HCT116 (cell line): ENCODE results near the gene HYCC2. TPM values are rescaled to one million over a fixed set of nuclear protein-coding genes. Genes with fewer than 3 reads are reported as not detected.
"Not testable (repeated sequence)": the region's sequence is repeated elsewhere in the genome, so short reads cannot be mapped to it uniquely, and the experiment has no call there.

Experiments
- ATAC-seq: fragments of 200-7000 bp; cut with Tn5 transposase; 2 replicates; pipeline ENCODE4 v1.9.1; 2020; ENCODE audit warnings: mild to moderate bottlenecking, moderate library complexity
- BruUV-seq: library from RNA; stranded (reverse); fragments of 400-500 nt; replicated peaks from 2 replicates; lab custom pipeline; 2021; lab: Mats Ljungman, UMichigan
- CTCF ChIA-PET: fragments of 300-600 bp; sonication (Branson Sonifier 250); formaldehyde crosslinking; loops from one replicate; lab custom pipeline; 2021; ENCODE audit warnings: antibody characterized with exemption; lab: Charles Lee
- POLR2A ChIA-PET: fragments of 300-600, 350-600 bp; sonication (Branson Sonifier 250); formaldehyde crosslinking; loops from one replicate; lab custom pipeline; 2021; ENCODE audit warnings: antibody characterized with exemption; lab: Charles Lee
- RAD21 ChIA-PET, 2 experiments: fragments of 300-600 bp; sonication (Branson Sonifier 250); formaldehyde crosslinking; loops; one replicate each; lab custom pipeline; 2023; ENCODE audit warnings: low total read pairs in 2 of 2; ENCODE audit not compliant: uncharacterized antibody in 2 of 2, unreplicated experiment in 2 of 2, low non-redundant PET in 1 of 2; lab: Charles Lee
- DNase-seq: peaks from one replicate; pipeline ENCODE4 v3.0.0-alpha.2; 2010; ENCODE audit warnings: low read depth, low spot score
- H2AFZ ChIP-seq: fragments of 200-600 bp; shearing (Covaris generic), sonication (generic); 2 replicates; pipeline ENCODE4 v1.6.1; 2017; ENCODE audit warnings: low read depth, mixed run types, mixed read lengths, antibody characterized with exemption, low read length; ENCODE audit not compliant: poor library complexity, severe bottlenecking
- H3K27ac ChIP-seq: 2 replicates; pipeline ENCODE4 v1.5.1; 2012; ENCODE audit warnings: low read depth, low read length
- H3K27me3 ChIP-seq: fragments of 200-600 bp; sonication (generic); 2 replicates; pipeline ENCODE4 v1.6.1; 2016; ENCODE audit warnings: mixed run types, low read length, mixed read lengths; ENCODE audit not compliant: insufficient read depth
- H3K36me3 ChIP-seq, 2 experiments: fragments of 200-500 bp in 1 of 2; fragments of 200-600 bp in 1 of 2; sonication (Bioruptor generic) in 1 of 2; sonication (generic) in 1 of 2; 2 replicates each; pipeline versions ENCODE4 v1.5.1 to v1.6.1; 2014 to 2016; ENCODE audit warnings: low read length in 2 of 2, inconsistent platforms in 1 of 2, mixed read lengths in 1 of 2, mixed run types in 1 of 2; ENCODE audit not compliant: insufficient read depth in 2 of 2, control insufficient read depth in 1 of 2
- H3K4me1 ChIP-seq, 2 experiments: fragments of 200-600 bp in 1 of 2; sonication (generic) in 1 of 2; 2 replicates each; pipeline versions ENCODE4 v1.5.1 to v1.6.1; 2012 to 2017; ENCODE audit warnings: low read length in 2 of 2, inconsistent platforms in 1 of 2, mild to moderate bottlenecking in 1 of 2, mixed read lengths in 1 of 2, mixed run types in 1 of 2, moderate library complexity in 1 of 2; ENCODE audit not compliant: insufficient read depth in 2 of 2, control insufficient read depth in 1 of 2
- H3K4me2 ChIP-seq: fragments of 200-600 bp; sonication (generic); 2 replicates; pipeline ENCODE4 v1.6.1; 2017; ENCODE audit warnings: mixed run types, low read length, mixed read lengths
- H3K4me3 ChIP-seq, 2 experiments: fragments of 200-600 bp in 1 of 2; sonication (generic) in 1 of 2; replicated peaks in 1 of 2; 2 replicates each; pipeline ENCODE4 v1.5.1; 2011 to 2016; ENCODE audit warnings: low read length in 2 of 2, control low read depth in 1 of 2, low read depth in 1 of 2, mild to moderate bottlenecking in 1 of 2, mixed read lengths in 1 of 2, mixed run types in 1 of 2
- H3K79me2 ChIP-seq: fragments of 200-600 bp; sonication (generic); 2 replicates; pipeline ENCODE4 v1.6.1; 2017; ENCODE audit warnings: mild to moderate bottlenecking, mixed run types, low read length, moderate library complexity, mixed read lengths; ENCODE audit not compliant: insufficient read depth
- H3K9ac ChIP-seq: fragments of 200-600 bp; sonication (generic); 2 replicates; pipeline ENCODE4 v1.6.1; 2016; ENCODE audit warnings: low read length, mixed read lengths
- H3K9me2 ChIP-seq: fragments of 200-600 bp; sonication (generic), shearing (Covaris generic); 2 replicates; pipeline ENCODE4 v1.6.1; 2017; ENCODE audit warnings: mixed run types, mild to moderate bottlenecking, moderate library complexity; ENCODE audit not compliant: insufficient read depth
- H3K9me3 ChIP-seq, 2 experiments: fragments of 200-500 bp in 1 of 2; fragments of 200-600 bp in 1 of 2; sonication (Bioruptor generic) in 1 of 2; sonication (generic) in 1 of 2; 2 replicates each; pipeline ENCODE4 v1.6.1; 2014 to 2017; ENCODE audit warnings: low read length in 2 of 2, mixed read lengths in 2 of 2, inconsistent platforms in 1 of 2, low read depth in 1 of 2, mild to moderate bottlenecking in 1 of 2, mixed run types in 1 of 2, moderate library complexity in 1 of 2; ENCODE audit not compliant: control insufficient read depth in 1 of 2, insufficient read depth in 1 of 2
- H4K20me1 ChIP-seq: fragments of 200-600 bp; sonication (generic), shearing (Covaris generic); 2 replicates; pipeline ENCODE4 v1.6.1; 2017; ENCODE audit warnings: mixed run types, mild to moderate bottlenecking, moderate library complexity; ENCODE audit not compliant: insufficient read depth
- CEBPB ChIP-seq: IDR thresholded peaks from 2 replicates; pipeline ENCODE4 v1.6.1; 2012; ENCODE audit warnings: low read depth
- EGR1 ChIP-seq: IDR thresholded peaks from 2 replicates; pipeline ENCODE4 v1.6.1; 2012; ENCODE audit warnings: low read depth
- EZH2 ChIP-seq: fragments of 200-600 bp; sonication (generic); IDR thresholded peaks from 2 replicates; pipeline ENCODE4 v1.6.1; 2017; ENCODE audit warnings: antibody characterized with exemption, mixed run types
- POLR2A ChIP-seq: IDR thresholded peaks from 2 replicates; pipeline ENCODE4 v1.7.0; 2011; ENCODE audit warnings: borderline replicate concordance; ENCODE audit not compliant: insufficient read depth, insufficient read length; ENCODE audit errors: extremely low read depth
- POLR2AphosphoS5 ChIP-seq: IDR thresholded peaks from 2 replicates; pipeline ENCODE4 v1.6.1; 2011; ENCODE audit warnings: mild to moderate bottlenecking, low read depth, low read length, moderate library complexity
- RAD21 ChIP-seq: IDR thresholded peaks from 2 replicates; pipeline ENCODE4 v1.6.1; 2012; ENCODE audit warnings: low read depth, mild to moderate bottlenecking
- YY1 ChIP-seq: IDR thresholded peaks from 2 replicates; pipeline ENCODE4 v1.6.1; 2011; ENCODE audit warnings: low read length, low read depth, moderate library complexity, mild to moderate bottlenecking; ENCODE audit not compliant: insufficient replicate concordance; ENCODE audit errors: extremely low read depth
- ZFX ChIP-seq: fragments of 450-650 bp; IDR thresholded peaks from 2 replicates; pipeline ENCODE4 v1.6.1; 2017
- intact Hi-C: fragments of 100-400 bp; cut with micrococcal nuclease; formaldehyde crosslinking; loops from 2 replicates; pipeline ENCODE4 v1.10.0; 2022
- total RNA-seq: library from RNA; stranded (reverse); gene quantifications from one replicate; pipeline ENCODE4 v1.2.1, GENCODE V29; 2021; ENCODE audit not compliant: unreplicated experiment
- TF ChIP-seq, protein P1 (sequence below): IDR thresholded peaks from 2 replicates; pipeline ENCODE4 v1.6.1; 2012
- TF ChIP-seq, protein P2 (sequence below): IDR thresholded peaks from 2 replicates; pipeline ENCODE4 v1.6.1; 2011; ENCODE audit warnings: mild to moderate bottlenecking, low read length, moderate library complexity; ENCODE audit not compliant: insufficient replicate concordance; ENCODE audit errors: extremely low read depth
- TF ChIP-seq, protein P3 (sequence below): IDR thresholded peaks from 2 replicates; pipeline ENCODE4 v1.6.1; 2012

The HYCC2 gene
- total RNA-seq, 1 experiment from 2014 or later: 9.9 TPM

DNA sequence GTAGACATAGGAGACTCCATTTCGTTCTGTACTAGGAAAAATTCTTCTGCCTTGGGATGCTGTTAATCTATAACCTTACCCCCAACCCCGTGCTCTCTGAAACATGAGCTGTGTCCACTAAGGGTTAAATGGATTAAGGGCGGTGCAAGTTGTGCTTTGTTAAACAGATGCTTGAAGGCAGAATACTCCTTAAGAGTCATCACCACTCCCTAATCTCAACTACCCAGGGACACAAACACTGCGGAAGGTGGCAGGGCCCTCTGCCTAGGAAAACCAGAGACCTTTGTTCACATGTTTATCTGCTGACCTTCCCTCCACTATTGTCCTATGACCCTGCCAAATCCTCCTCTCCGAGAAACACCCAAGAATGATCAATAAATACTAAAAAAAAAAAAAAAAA lies 28.4 kb downstream of the HYCC2 start:
- H3K4me2 ChIP-seq, H3K27me3 ChIP-seq, POLR2A ChIA-PET, H3K9me3 ChIP-seq, H2AFZ ChIP-seq, ATAC-seq, H3K9ac ChIP-seq, H4K20me1 ChIP-seq, intact Hi-C loops, H3K4me1 ChIP-seq, DNase-seq, H3K36me3 ChIP-seq, CTCF ChIA-PET, H3K9me2 ChIP-seq, H3K4me3 ChIP-seq, RAD21 ChIA-PET, BruUV-seq, H3K27ac ChIP-seq: not testable (repeated sequence)
- peaks cover 20% of the 10 kb centered on the region for H3K79me2 ChIP-seq

DNA sequence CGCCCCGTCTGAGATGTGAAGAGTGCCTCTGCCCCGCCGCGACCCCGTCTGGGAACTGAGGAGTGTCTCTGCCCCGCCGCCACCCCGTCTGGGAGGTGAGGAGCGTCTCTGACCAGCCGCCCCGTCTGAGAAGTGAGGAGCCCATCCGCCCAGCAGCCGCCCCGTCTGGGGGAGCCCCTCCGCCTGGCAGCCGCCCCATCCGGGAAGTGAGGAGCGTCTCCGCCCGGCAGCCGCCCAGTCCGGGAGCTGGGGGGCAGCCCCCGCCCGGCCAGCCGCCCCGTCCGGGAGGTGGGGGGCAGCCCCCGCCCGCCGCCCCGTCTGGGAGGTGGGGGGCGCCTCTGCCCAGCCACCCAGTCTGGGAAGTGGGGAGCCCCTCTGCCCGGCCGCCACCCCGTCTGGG lies 29.0 kb downstream of the HYCC2 start:
- H2AFZ ChIP-seq, H3K4me1 ChIP-seq, H3K27ac ChIP-seq, H3K4me3 ChIP-seq, H3K9ac ChIP-seq, intact Hi-C loops, RAD21 ChIA-PET, ATAC-seq, H3K9me2 ChIP-seq, H3K36me3 ChIP-seq, H3K4me2 ChIP-seq, H3K27me3 ChIP-seq, H4K20me1 ChIP-seq, POLR2A ChIA-PET, H3K9me3 ChIP-seq, DNase-seq, CTCF ChIA-PET, BruUV-seq: not testable (repeated sequence)
- H3K79me2 ChIP-seq: peaks cover 15% of the 10 kb centered on the region

DNA sequence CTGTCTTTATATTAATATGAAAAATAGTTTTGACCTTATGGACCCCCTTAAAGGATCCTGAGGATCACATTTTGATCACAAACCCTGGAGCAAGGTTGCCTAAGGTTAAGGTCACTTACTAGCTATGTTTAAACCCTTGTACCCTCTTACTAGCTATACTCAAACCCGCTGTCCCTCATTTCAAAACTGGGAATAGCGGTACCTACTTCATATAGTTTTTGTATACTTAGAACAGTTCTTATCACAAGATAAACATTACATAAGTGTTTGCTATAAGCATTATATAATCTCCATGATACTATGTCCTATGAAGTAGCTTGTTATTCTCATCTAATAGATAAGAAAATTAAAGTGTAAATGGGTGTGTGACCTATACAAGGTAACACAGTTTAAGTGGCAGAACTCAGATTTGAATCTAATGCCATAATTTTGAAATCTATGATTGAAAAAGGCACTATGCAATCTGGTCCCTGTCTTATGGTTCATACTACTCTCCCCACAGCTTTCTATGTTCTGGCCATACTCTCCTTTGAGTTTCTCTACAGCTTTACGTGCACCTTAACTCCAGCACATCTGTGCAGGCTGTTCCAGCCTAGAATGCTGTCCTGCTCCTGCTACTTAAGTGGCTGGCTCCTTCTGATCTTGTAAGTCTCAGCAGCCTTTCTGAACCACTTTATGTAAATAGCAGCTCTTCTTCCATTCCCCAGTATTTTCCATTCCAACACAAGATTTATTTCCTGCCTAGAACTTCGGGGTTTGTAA lies 30.4 kb downstream of the HYCC2 start:
- H3K27me3 ChIP-seq: no peaks in the 10 kb centered on the region
- no peak overlapping the region for H3K4me2 ChIP-seq
- H3K9ac ChIP-seq: no peak overlapping the region
- no peak overlapping the region for H3K4me3 ChIP-seq
- no peaks in the 10 kb centered on the region for H3K9me2 ChIP-seq
- ChIA-PET RAD21 (no interaction called here), POLR2A (interaction anchor here (0.5 kb wide), 1 partner anchor 87 kb away, joined by 3 read pairs; no protein-coding TSS in a partner anchor), CTCF (no interaction called here)
- no TSS peak for BruUV-seq
- H3K79me2 ChIP-seq: peaks cover 4% of the 10 kb centered on the region; the same call in 1 of the 2 replicates
- H3K36me3 ChIP-seq: no peaks in the 10 kb centered on the region
- no peak for DNase-seq
- H4K20me1 ChIP-seq: no peaks in the 10 kb centered on the region
- H3K27ac ChIP-seq: no peak overlapping the region
- intact Hi-C loops: no loop called here
- no peaks in the 10 kb centered on the region for H3K9me3 ChIP-seq
- ATAC-seq: no peak
- H2AFZ ChIP-seq: no peak overlapping the region
- no peaks in the 10 kb centered on the region for H3K4me1 ChIP-seq
- TF ChIP-seq RAD21 (no peak), YY1 (no peak), POLR2AphosphoS5 (no peak), EGR1 (no peak), POLR2A (no peak), ZFX (no peak), EZH2 (no peak), CEBPB (no peak)
- TF ChIP-seq, protein P1, sequence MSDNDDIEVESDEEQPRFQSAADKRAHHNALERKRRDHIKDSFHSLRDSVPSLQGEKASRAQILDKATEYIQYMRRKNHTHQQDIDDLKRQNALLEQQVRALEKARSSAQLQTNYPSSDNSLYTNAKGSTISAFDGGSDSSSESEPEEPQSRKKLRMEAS: no peak
- TF ChIP-seq, protein P2, sequence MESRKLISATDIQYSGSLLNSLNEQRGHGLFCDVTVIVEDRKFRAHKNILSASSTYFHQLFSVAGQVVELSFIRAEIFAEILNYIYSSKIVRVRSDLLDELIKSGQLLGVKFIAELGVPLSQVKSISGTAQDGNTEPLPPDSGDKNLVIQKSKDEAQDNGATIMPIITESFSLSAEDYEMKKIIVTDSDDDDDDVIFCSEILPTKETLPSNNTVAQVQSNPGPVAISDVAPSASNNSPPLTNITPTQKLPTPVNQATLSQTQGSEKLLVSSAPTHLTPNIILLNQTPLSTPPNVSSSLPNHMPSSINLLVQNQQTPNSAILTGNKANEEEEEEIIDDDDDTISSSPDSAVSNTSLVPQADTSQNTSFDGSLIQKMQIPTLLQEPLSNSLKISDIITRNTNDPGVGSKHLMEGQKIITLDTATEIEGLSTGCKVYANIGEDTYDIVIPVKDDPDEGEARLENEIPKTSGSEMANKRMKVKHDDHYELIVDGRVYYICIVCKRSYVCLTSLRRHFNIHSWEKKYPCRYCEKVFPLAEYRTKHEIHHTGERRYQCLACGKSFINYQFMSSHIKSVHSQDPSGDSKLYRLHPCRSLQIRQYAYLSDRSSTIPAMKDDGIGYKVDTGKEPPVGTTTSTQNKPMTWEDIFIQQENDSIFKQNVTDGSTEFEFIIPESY: no peak
- TF ChIP-seq, protein P3, sequence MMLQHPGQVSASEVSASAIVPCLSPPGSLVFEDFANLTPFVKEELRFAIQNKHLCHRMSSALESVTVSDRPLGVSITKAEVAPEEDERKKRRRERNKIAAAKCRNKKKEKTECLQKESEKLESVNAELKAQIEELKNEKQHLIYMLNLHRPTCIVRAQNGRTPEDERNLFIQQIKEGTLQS: no peak
